Chondrocyte (in vitro differentiated cells): Measurements from ENCODE around the gene ZMYND11. TPM values are rescaled to one million over a fixed set of nuclear protein-coding genes. Genes with fewer than 3 reads are reported as not detected.

Source experiments
- DNase-seq: peaks from one replicate; pipeline ENCODE4 v3.0.0; 2021; ENCODE audit warnings: mixed read lengths, low spot score
- H3K27ac Mint-ChIP-seq: one replicate; pipeline ENCODE4 v1.8.0; 2021; ENCODE audit warnings: mild to moderate bottlenecking, moderate library complexity, mixed read lengths; ENCODE audit not compliant: unreplicated experiment
- H3K27me3 Mint-ChIP-seq: 2 replicates; pipeline ENCODE4 v1.8.0; 2021; ENCODE audit warnings: low read depth, mixed read lengths
- H3K36me3 Mint-ChIP-seq: 2 replicates; pipeline ENCODE4 v1.8.0; 2021; ENCODE audit warnings: low read depth, mixed read lengths
- H3K4me1 Mint-ChIP-seq: 2 replicates; pipeline ENCODE4 v1.8.0; 2021; ENCODE audit warnings: low read depth, mild to moderate bottlenecking, mixed read lengths
- H3K4me3 Mint-ChIP-seq: one replicate; pipeline ENCODE4 v1.8.0; 2021; ENCODE audit warnings: mild to moderate bottlenecking, moderate library complexity, mixed read lengths; ENCODE audit not compliant: unreplicated experiment
- H3K9me3 Mint-ChIP-seq: 2 replicates; pipeline ENCODE4 v1.8.0; 2021; ENCODE audit warnings: low read depth, mixed read lengths
- CTCF ChIP-seq: fragments of 200-600 bp; sonication (generic); IDR thresholded peaks from 2 replicates; pipeline ENCODE4 v1.5.0; 2021; ENCODE audit warnings: antibody characterized with exemption, mild to moderate bottlenecking, moderate library complexity
- total RNA-seq: library from RNA; stranded (reverse); gene quantifications from 3 replicates; pipeline ENCODE4 v1.2.1, GENCODE V29; 2021

The ZMYND11 gene
- total RNA-seq, 1 donor from 2014 or later = 72.0 TPM

GRCh38 chr10:285216-285615, 150.0 kb downstream of the ZMYND11 start:
- Mint-ChIP-seq H3K36me3 (peaks cover 44% of the 10 kb centered on the region), H3K27me3 (no peaks in the 10 kb centered on the region), H3K9me3 (no peaks in the 10 kb centered on the region), H3K4me1 (peaks cover 30% of the 10 kb centered on the region), H3K27ac (no peak overlapping the region), H3K4me3 (no peak overlapping the region)
- DNase-seq = no peak
- no peak for TF ChIP-seq CTCF

GRCh38 chr10:287026-287709, 151.9 kb downstream of the ZMYND11 start:
- no peaks in the 10 kb centered on the region for H3K9me3 Mint-ChIP-seq
- no peaks in the 10 kb centered on the region for H3K27me3 Mint-ChIP-seq
- no peak for TF ChIP-seq CTCF
- peaks cover 30% of the 10 kb centered on the region for H3K4me1 Mint-ChIP-seq
- no peak for DNase-seq
- H3K27ac Mint-ChIP-seq = peak overlapping the region; percentile 79
- H3K4me3 Mint-ChIP-seq = no peak overlapping the region
- H3K36me3 Mint-ChIP-seq = peaks cover 42% of the 10 kb centered on the region

GRCh38 chr10:287814-288213, 152.6 kb downstream of the ZMYND11 start:
- Mint-ChIP-seq H3K9me3 (no peaks in the 10 kb centered on the region), H3K4me1 (peaks cover 30% of the 10 kb centered on the region), H3K36me3 (peaks cover 48% of the 10 kb centered on the region), H3K27ac (peak overlapping the region; percentile 79), H3K4me3 (no peak overlapping the region), H3K27me3 (no peaks in the 10 kb centered on the region)
- peak; percentile 76 for TF ChIP-seq CTCF
- no peak for DNase-seq

- no peaks in the 10 kb centered on the region for H3K27me3 Mint-ChIP-seq
- TF ChIP-seq CTCF = no peak
- no peak for DNase-seq
- no peak overlapping the region for H3K4me3 Mint-ChIP-seq
- H3K4me1 Mint-ChIP-seq = peaks cover 28% of the 10 kb centered on the region
- H3K36me3 Mint-ChIP-seq = peaks cover 42% of the 10 kb centered on the region
- peak overlapping the region; percentile 79 for H3K27ac Mint-ChIP-seq
- H3K9me3 Mint-ChIP-seq = no peaks in the 10 kb centered on the region
These were observed 153.3 kb downstream of the ZMYND11 start for GRCh38 chr10:288316-289200.

GRCh38 chr10:289581-289980, 154.3 kb downstream of the ZMYND11 start:
- no peaks in the 10 kb centered on the region for H3K9me3 Mint-ChIP-seq
- no peak for DNase-seq
- peaks cover 36% of the 10 kb centered on the region for H3K36me3 Mint-ChIP-seq
- H3K4me3 Mint-ChIP-seq = no peak overlapping the region
- no peak overlapping the region for H3K27ac Mint-ChIP-seq
- H3K27me3 Mint-ChIP-seq = no peaks in the 10 kb centered on the region
- TF ChIP-seq CTCF = no peak
- peaks cover 28% of the 10 kb centered on the region for H3K4me1 Mint-ChIP-seq
